T-cell (primary cell): ENCODE results near the gene VPS4B. TPM values are rescaled to one million over a fixed set of nuclear protein-coding genes. Genes with fewer than 3 reads are reported as not detected.
"Not testable (repeated sequence)": the region's sequence is repeated elsewhere in the genome, so short reads cannot be mapped to it uniquely, and the experiment has no call there.

Experiments
- ATAC-seq, 4 experiments: fragments of 200-7000 bp in 3 of 4; fragments of 150-1000 bp in 1 of 4; cut with Tn5 transposase; replicated peaks in 1 of 4; 1 replicate in 3 of 4; 2 replicates in 1 of 4; pipeline ENCODE4 v1.10.0; 2021; ENCODE audit warnings: moderate library complexity in 3 of 4, mild to moderate bottlenecking in 2 of 4, moderate number of reproducible peaks in 1 of 4
- CTCF ChIA-PET, 2 donors: fragments of 300-600 bp; sonication (Branson Sonifier 250); formaldehyde crosslinking; loops; one replicate each; lab custom pipeline; 2022; ENCODE audit warnings: antibody characterized with exemption in 2 of 2; lab: Charles Lee
- POLR2A ChIA-PET, 2 donors: fragments of 300-600 bp; sonication (Branson Sonifier 250); formaldehyde crosslinking; loops; one replicate each; lab custom pipeline; 2022; ENCODE audit warnings: antibody characterized with exemption in 2 of 2; lab: Charles Lee
- DNase-seq, 35 experiments: peaks; one replicate each; pipeline versions ENCODE4 v3.0.0 to v3.0.0-alpha.2; 2013 to 2023
- H3K27ac ChIP-seq: one replicate; pipeline ENCODE4 v1.5.1; 2013; ENCODE audit warnings: low read length
- H3K27me3 ChIP-seq, 2 experiments: replicated peaks in 1 of 2; 1 replicate in 1 of 2; 2 replicates in 1 of 2; pipeline versions ENCODE4 v1.6.1 to v1.7.0; 2013; ENCODE audit warnings: low read length in 1 of 2, mixed read lengths in 1 of 2; ENCODE audit not compliant: control insufficient read depth in 2 of 2, insufficient read depth in 2 of 2; ENCODE audit errors: extremely low read depth in 1 of 2
- H3K36me3 ChIP-seq, 2 donors: 1 replicate in 1 of 2; 2 replicates in 1 of 2; pipeline versions ENCODE4 v1.6.1 to v1.7.0; 2013; ENCODE audit warnings: low read length in 1 of 2; ENCODE audit not compliant: control insufficient read depth in 2 of 2, insufficient read depth in 1 of 2; ENCODE audit errors: extremely low read depth in 1 of 2
- H3K4me1 ChIP-seq, 2 experiments: 1 replicate in 1 of 2; 2 replicates in 1 of 2; pipeline versions ENCODE4 v1.6.1 to v1.7.0; 2013; ENCODE audit warnings: low read length in 2 of 2, mixed read lengths in 1 of 2; ENCODE audit not compliant: insufficient read depth in 2 of 2, control insufficient read depth in 1 of 2; ENCODE audit errors: extremely low read depth in 1 of 2
- H3K4me3 ChIP-seq, 2 donors: 1 replicate in 1 of 2; 2 replicates in 1 of 2; pipeline versions ENCODE4 v1.5.1 to v1.7.0; 2013; ENCODE audit warnings: mild to moderate bottlenecking in 2 of 2, low read length in 1 of 2, moderate library complexity in 1 of 2; ENCODE audit not compliant: control insufficient read depth in 1 of 2; ENCODE audit errors: extremely low read depth in 1 of 2
- H3K9me3 ChIP-seq: 2 replicates; pipeline ENCODE4 v1.7.0; 2013
- H3K27ac Mint-ChIP-seq, 2 donors: one replicate each; pipeline ENCODE4 v1.8.0; 2020 to 2021; ENCODE audit warnings: mild to moderate bottlenecking in 2 of 2, mixed read lengths in 2 of 2
- H3K27me3 Mint-ChIP-seq, 2 donors: one replicate each; pipeline ENCODE4 v1.8.0; 2021 to 2022; ENCODE audit warnings: mixed read lengths in 2 of 2
- H3K36me3 Mint-ChIP-seq: one replicate; pipeline ENCODE4 v1.8.0; 2021; ENCODE audit warnings: mixed read lengths
- H3K4me1 Mint-ChIP-seq, 3 donors: one replicate each; pipeline ENCODE4 v1.8.0; 2020 to 2022; ENCODE audit warnings: mixed read lengths in 3 of 3, mild to moderate bottlenecking in 1 of 3
- H3K4me3 Mint-ChIP-seq, 3 donors: one replicate each; pipeline ENCODE4 v1.8.0; 2020 to 2022; ENCODE audit warnings: mild to moderate bottlenecking in 3 of 3, mixed read lengths in 3 of 3, moderate library complexity in 3 of 3
- H3K9me3 Mint-ChIP-seq, 3 donors: one replicate each; pipeline ENCODE4 v1.8.0; 2020 to 2022; ENCODE audit warnings: mixed read lengths in 3 of 3
- WGBS: methylation state at CpG from one replicate; pipeline ENCODE4 v1.1.5; 2013; ENCODE audit warnings: missing lambda C conversion rate; ENCODE audit not compliant: insufficient coverage; 5-methylcytosine and 5-hydroxymethylcytosine counted together
- total RNA-seq, 35 experiments: library from RNA in 6 of 35; stranded (reverse) in 6 of 35; fragments of 120-200 nt in 1 of 35; gene quantifications; one replicate each; pipeline versions ENCODE4 v1.2.1 to v1.2.4 and lab custom pipeline; 2013 to 2026

VPS4B gene
- total RNA-seq, 5 donors from 2014 or later (not counting 1 experiment from before 2014, with no cell fraction given) = 64.2 to 88.7 (median 77.6) TPM

- WGBS = no CpG with 5 or more reads among the region's 1 CpG
- Mint-ChIP-seq H3K9me3 (no peaks in the 10 kb centered on the region), H3K36me3 (no peaks in the 10 kb centered on the region), H3K27me3 (peaks cover 16 to 18% of the 10 kb centered on the region in 2 donors), H3K4me1 (no peaks in the 10 kb centered on the region), H3K4me3 (no peak overlapping the region), H3K27ac (no peak overlapping the region)
- no peak overlapping the region for H3K4me3 ChIP-seq
- H3K4me1 ChIP-seq = no peaks in the 10 kb centered on the region
- H3K36me3 ChIP-seq = no peaks in the 10 kb centered on the region
- H3K27ac ChIP-seq = no peak overlapping the region
- H3K9me3 ChIP-seq = no peaks in the 10 kb centered on the region
- ChIA-PET POLR2A (no interaction called here), CTCF (no interaction called here)
- H3K27me3 ChIP-seq = peaks cover 0 to 18% of the 10 kb centered on the region in 2 experiments
- ATAC-seq (no peak), DNase-seq (no peak)
These were observed 38.1 kb upstream of the VPS4B start for GRCh38 chr18:63460414-63460813.

- H3K4me3 ChIP-seq = no peak overlapping the region
- no peaks in the 10 kb centered on the region for H3K9me3 ChIP-seq
- H3K36me3 ChIP-seq = no peaks in the 10 kb centered on the region
- ChIA-PET POLR2A (no interaction called here), CTCF (no interaction called here)
- ATAC-seq = no peak
- no peak for DNase-seq
- no peaks in the 10 kb centered on the region for H3K9me3 Mint-ChIP-seq
- peaks cover 0 to 12% of the 10 kb centered on the region in 2 experiments for H3K27me3 ChIP-seq
- H3K27ac Mint-ChIP-seq = no peak overlapping the region
- H3K36me3 Mint-ChIP-seq = no peaks in the 10 kb centered on the region
- no peaks in the 10 kb centered on the region for H3K4me1 ChIP-seq
- H3K27ac ChIP-seq = no peak overlapping the region
- peaks cover 3 to 5% of the 10 kb centered on the region in 2 donors for H3K27me3 Mint-ChIP-seq
- no CpG with 5 or more reads among the region's 6 CpGs for WGBS
- no peaks in the 10 kb centered on the region for H3K4me1 Mint-ChIP-seq
- H3K4me3 Mint-ChIP-seq = no peak overlapping the region
These were observed 35.7 kb upstream of the VPS4B start for GRCh38 chr18:63457977-63458376.

- Mint-ChIP-seq H3K4me1 (no peaks in the 10 kb centered on the region), H3K36me3 (no peaks in the 10 kb centered on the region), H3K27me3 (peaks cover 0 to 3% of the 10 kb centered on the region in 2 donors), H3K27ac (no peak overlapping the region), H3K4me3 (no peak overlapping the region), H3K9me3 (no peaks in the 10 kb centered on the region)
- H3K4me1 ChIP-seq = no peaks in the 10 kb centered on the region
- no peak overlapping the region for H3K27ac ChIP-seq
- H3K4me3 ChIP-seq = no peak overlapping the region
- peaks cover 0 to 6% of the 10 kb centered on the region in 2 experiments for H3K27me3 ChIP-seq
- ATAC-seq = no peak
- no peaks in the 10 kb centered on the region for H3K9me3 ChIP-seq
- 67% methylated on average over 1 of the region's 8 CpGs for WGBS
- ChIA-PET CTCF (no interaction called here), POLR2A (interaction anchor here in 1 of 2 donors (0.6 kb wide), 1 partner anchor 899 kb away, joined by 3 read pairs; no protein-coding TSS in a partner anchor)
- no peak for DNase-seq
- no peaks in the 10 kb centered on the region for H3K36me3 ChIP-seq
These were observed 32.2 kb upstream of the VPS4B start for GRCh38 chr18:63454497-63454896.

- 83% methylated on average over 2 of the region's 5 CpGs for WGBS
- H3K4me3 ChIP-seq, H3K27ac ChIP-seq, H3K27me3 ChIP-seq, ATAC-seq, H3K9me3 Mint-ChIP-seq, H3K36me3 Mint-ChIP-seq, H3K27me3 Mint-ChIP-seq, H3K4me1 Mint-ChIP-seq, POLR2A ChIA-PET, CTCF ChIA-PET, H3K9me3 ChIP-seq, H3K27ac Mint-ChIP-seq, DNase-seq, H3K4me3 Mint-ChIP-seq, H3K36me3 ChIP-seq, H3K4me1 ChIP-seq: not testable (repeated sequence)
These were observed 30.5 kb upstream of the VPS4B start for GRCh38 chr18:63452751-63453150.

GRCh38 chr18:63451799-63452660, 29.8 kb upstream of the VPS4B start:
- Mint-ChIP-seq H3K4me3 (no peak overlapping the region), H3K36me3 (no peaks in the 10 kb centered on the region), H3K4me1 (no peaks in the 10 kb centered on the region), H3K9me3 (no peaks in the 10 kb centered on the region), H3K27me3 (peaks cover 0 to 1% of the 10 kb centered on the region in 2 donors), H3K27ac (no peak overlapping the region)
- no peak overlapping the region for H3K27ac ChIP-seq
- POLR2A ChIA-PET = no interaction called here
- ATAC-seq (no peak), DNase-seq (no peak)
- CTCF ChIA-PET = no interaction called here
- no peaks in the 10 kb centered on the region for H3K4me1 ChIP-seq
- H3K27me3 ChIP-seq = peaks cover 0 to 8% of the 10 kb centered on the region in 2 experiments
- no peak overlapping the region for H3K4me3 ChIP-seq
- no peaks in the 10 kb centered on the region for H3K9me3 ChIP-seq
- 91% methylated on average over 5 of the region's 9 CpGs for WGBS
- H3K36me3 ChIP-seq = no peaks in the 10 kb centered on the region

- no peaks in the 10 kb centered on the region for H3K27me3 Mint-ChIP-seq
- ATAC-seq = no peak
- H3K4me1 ChIP-seq = no peaks in the 10 kb centered on the region
- H3K27me3 ChIP-seq = peaks cover 0 to 3% of the 10 kb centered on the region in 2 experiments
- CTCF ChIA-PET = no interaction called here
- H3K9me3 ChIP-seq = no peaks in the 10 kb centered on the region
- no peaks in the 10 kb centered on the region for H3K4me1 Mint-ChIP-seq
- no peak overlapping the region for H3K4me3 Mint-ChIP-seq
- no peak overlapping the region for H3K27ac Mint-ChIP-seq
- no CpG with 5 or more reads among the region's 4 CpGs for WGBS
- no peak overlapping the region for H3K4me3 ChIP-seq
- no peak for DNase-seq
- H3K36me3 Mint-ChIP-seq = no peaks in the 10 kb centered on the region
- H3K9me3 Mint-ChIP-seq = no peaks in the 10 kb centered on the region
- POLR2A ChIA-PET = no interaction called here
- H3K36me3 ChIP-seq = no peaks in the 10 kb centered on the region
- no peak overlapping the region for H3K27ac ChIP-seq
These were observed 27.1 kb upstream of the VPS4B start for GRCh38 chr18:63449426-63449825.
